Keratinocyte (primary cell): ENCODE measurements around the gene UNC13A.

ENCODE experiments used
- CTCF ChIP-seq, 3 experiments: IDR thresholded peaks in 1 of 3; conservative IDR thresholded peaks in 1 of 3; optimal IDR thresholded peaks in 1 of 3; 2 replicates in 2 of 3; 3 replicates in 1 of 3; pipeline versions ENCODE3 to v1.5.1; 2011; ENCODE audit warnings: low read length in 3 of 3, mild to moderate bottlenecking in 3 of 3, moderate library complexity in 2 of 3, control low read depth in 1 of 3, inconsistent platforms in 1 of 3; ENCODE audit not compliant: insufficient read depth in 2 of 3; ENCODE audit errors: extremely low read depth in 1 of 3
- EZH2 ChIP-seq: IDR thresholded peaks from one replicate; pipeline ENCODE4 v1.6.1; 2012; ENCODE audit warnings: inconsistent platforms, mild to moderate bottlenecking, low read length, moderate library complexity

- no peak for TF ChIP-seq CTCF (optimal IDR thresholded peaks at IDR 0.05 in 1 of 3, IDR thresholded peaks at IDR 0.05 in 1 of 3, conservative IDR thresholded peaks at IDR 0.05 in 1 of 3; ENCODE audit: extremely low read depth in 1 of 3, insufficient read depth in 2 of 3, low read length in 3 of 3)
- TF ChIP-seq EZH2 = no peak
These were observed 28.2 kb downstream of the UNC13A start for GRCh38 chr19:17659996-17660395.
